Lower leg skin (tissue), 4 donors: Measurements from ENCODE around the gene DCTD. TPM values are rescaled to one million over a fixed set of nuclear protein-coding genes. Genes with fewer than 3 reads are reported as not detected.

ENCODE experiments used
- DNase-seq, 2 donors: peaks; one replicate each; pipeline ENCODE4 v3.0.0-alpha.2; 2019; ENCODE audit warnings: low spot score in 2 of 2
- H3K4me3 ChIP-seq: fragments of 200-600 bp; sonication (generic); 2 replicates; pipeline ENCODE4 v1.5.1; 2017; ENCODE audit warnings: mild to moderate bottlenecking, low read depth; ENCODE audit not compliant: poor library complexity, severe bottlenecking
- CTCF ChIP-seq, 3 donors: fragments of 450-650 bp; IDR thresholded peaks; one replicate each; pipeline ENCODE4 v1.5.1; 2016; ENCODE audit warnings: antibody characterized with exemption in 3 of 3, mild to moderate bottlenecking in 3 of 3, moderate library complexity in 2 of 3
- POLR2A ChIP-seq, 2 donors: fragments of 450-650 bp; IDR thresholded peaks; one replicate each; pipeline ENCODE4 v1.6.1; 2016 to 2017; ENCODE audit warnings: antibody characterized with exemption in 2 of 2, mild to moderate bottlenecking in 1 of 2, moderate library complexity in 1 of 2
- WGBS, 2 donors: methylation state at CpG; one replicate each; pipeline ENCODE4 v1.1.5; 2018; 5-methylcytosine and 5-hydroxymethylcytosine counted together
- intact Hi-C: fragments of 100-400 bp; cut with DNase I; formaldehyde crosslinking; loops from one replicate; pipeline ENCODE4 v1.15.0; 2023; ENCODE audit warnings: low total_unique reads
- total RNA-seq, 4 donors: library from RNA; depleted of rRNA; stranded (reverse); fragments of >200 nt; gene quantifications; one replicate each; pipeline ENCODE4 v1.1.0, GENCODE V29; 2016

The DCTD gene
- total RNA-seq, 4 donors from 2014 or later: 27.7 to 52.4 (median 35.4) TPM

GRCh38 chr4:182890202-182890601 lies 27.0 kb downstream of the DCTD start:
- DNase-seq: peak in 1 of 2 donors; percentile 42
- intact Hi-C loops: no loop called here
- H3K4me3 ChIP-seq: no peak overlapping the region
- 92 to 93% methylated on average over 10 of the region's 10 CpGs for WGBS, 2 donors
- TF ChIP-seq POLR2A (IDR thresholded peaks at IDR 0.05) (no peak), CTCF (IDR thresholded peaks at IDR 0.05) (no peak)

DNA sequence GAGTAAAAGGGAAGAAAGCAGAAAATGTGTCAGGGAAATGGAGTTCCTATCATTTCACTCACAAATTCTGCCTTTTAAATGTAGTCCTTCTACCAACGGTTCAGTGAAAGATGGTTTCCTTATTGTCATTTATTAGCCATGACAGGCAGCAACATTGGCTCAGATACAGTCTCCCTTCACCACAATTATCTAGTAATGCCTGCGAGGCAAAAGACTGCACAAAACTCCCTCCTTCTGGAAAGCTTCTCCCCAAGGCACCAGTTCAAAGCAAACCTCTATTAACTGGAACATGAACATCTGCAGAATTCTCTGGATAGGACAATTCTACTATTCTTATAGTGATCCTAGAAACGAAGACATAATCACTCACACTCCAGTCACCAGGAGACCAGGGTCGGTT lies 28.3 kb downstream of the DCTD start:
- no peak overlapping the region for H3K4me3 ChIP-seq
- no peak for TF ChIP-seq POLR2A (IDR thresholded peaks at IDR 0.05)
- no peak for TF ChIP-seq CTCF (IDR thresholded peaks at IDR 0.05)
- intact Hi-C loops: no loop called here
- DNase-seq: no peak
- WGBS, 2 donors: 68 to 75% methylated on average over 4 of the region's 4 CpGs

DNA sequence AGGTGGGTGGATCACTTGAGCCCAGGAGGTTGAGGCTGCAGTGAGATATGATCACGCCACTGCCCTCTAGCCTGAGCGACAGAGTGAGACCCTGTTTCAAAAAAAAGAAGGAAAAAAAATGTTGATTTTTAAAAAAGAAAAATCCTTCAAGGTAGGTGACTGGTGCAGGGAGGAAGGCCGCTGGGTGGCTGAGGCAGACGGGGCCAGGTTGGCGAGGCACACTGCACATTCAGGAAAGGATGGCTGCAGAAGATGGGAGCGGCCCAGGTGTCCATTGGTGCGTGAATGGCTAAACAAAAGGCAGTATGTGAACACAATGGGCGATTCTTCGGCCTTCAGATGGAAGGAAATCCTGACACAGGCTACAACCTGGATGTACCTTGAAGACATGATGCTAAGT lies 30.4 kb downstream of the DCTD start:
- peak in 1 of 2 donors; percentile 50 for DNase-seq
- 98 to 99% methylated on average over 9 of the region's 9 CpGs for WGBS, 2 donors
- TF ChIP-seq CTCF (IDR thresholded peaks at IDR 0.05): no peak
- intact Hi-C loops: no loop called here
- H3K4me3 ChIP-seq: no peak overlapping the region

DNA sequence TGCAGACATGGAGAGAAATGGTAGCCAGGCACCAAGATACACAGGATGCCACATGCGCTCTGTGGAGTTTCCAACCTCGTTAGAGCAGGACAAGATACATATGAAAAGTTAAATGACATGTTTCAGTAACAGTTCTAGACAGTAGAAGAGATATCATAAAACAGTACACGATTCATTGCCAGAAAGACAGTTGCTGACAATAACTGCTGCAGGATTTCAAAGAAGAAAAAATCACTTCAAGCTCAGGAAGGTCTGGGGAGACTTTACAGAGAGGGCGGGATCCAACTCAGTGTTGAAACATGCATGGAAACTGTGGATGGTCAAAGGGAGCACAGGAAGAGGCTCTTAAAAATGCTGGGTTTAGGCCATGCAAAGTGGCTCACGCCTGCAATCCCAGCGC lies 31.0 kb downstream of the DCTD start:
- H3K4me3 ChIP-seq: no peak overlapping the region
- TF ChIP-seq CTCF (IDR thresholded peaks at IDR 0.05) (no peak), POLR2A (IDR thresholded peaks at IDR 0.05) (no peak)
- 81% methylated on average over 6 of the region's 6 CpGs for WGBS, 2 donors
- peak in 1 of 2 donors; percentile 18 for DNase-seq
- intact Hi-C loops: no loop called here

DNA sequence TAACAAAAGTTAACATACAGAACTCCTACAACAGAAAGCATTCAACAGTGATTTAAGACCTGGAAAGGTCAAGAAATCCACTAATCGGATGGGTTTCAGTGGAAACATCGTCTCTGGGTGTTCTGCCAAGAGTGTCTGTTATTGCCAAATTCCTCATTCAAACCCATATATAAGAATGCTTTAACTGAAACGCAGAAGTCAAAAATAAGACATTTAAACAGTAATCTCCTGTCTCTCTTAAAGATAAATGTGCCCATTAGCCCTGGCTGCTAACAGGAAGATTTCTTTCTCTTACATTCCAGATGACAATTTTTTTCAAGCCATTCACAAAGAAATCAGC lies 31.5 kb downstream of the DCTD start:
- 43 to 44% methylated on average over 3 of the region's 3 CpGs for WGBS, 2 donors
- intact Hi-C loops: no loop called here
- no peak overlapping the region for H3K4me3 ChIP-seq
- TF ChIP-seq POLR2A (IDR thresholded peaks at IDR 0.05) (no peak), CTCF (IDR thresholded peaks at IDR 0.05) (no peak)
- DNase-seq: no peak

DNA sequence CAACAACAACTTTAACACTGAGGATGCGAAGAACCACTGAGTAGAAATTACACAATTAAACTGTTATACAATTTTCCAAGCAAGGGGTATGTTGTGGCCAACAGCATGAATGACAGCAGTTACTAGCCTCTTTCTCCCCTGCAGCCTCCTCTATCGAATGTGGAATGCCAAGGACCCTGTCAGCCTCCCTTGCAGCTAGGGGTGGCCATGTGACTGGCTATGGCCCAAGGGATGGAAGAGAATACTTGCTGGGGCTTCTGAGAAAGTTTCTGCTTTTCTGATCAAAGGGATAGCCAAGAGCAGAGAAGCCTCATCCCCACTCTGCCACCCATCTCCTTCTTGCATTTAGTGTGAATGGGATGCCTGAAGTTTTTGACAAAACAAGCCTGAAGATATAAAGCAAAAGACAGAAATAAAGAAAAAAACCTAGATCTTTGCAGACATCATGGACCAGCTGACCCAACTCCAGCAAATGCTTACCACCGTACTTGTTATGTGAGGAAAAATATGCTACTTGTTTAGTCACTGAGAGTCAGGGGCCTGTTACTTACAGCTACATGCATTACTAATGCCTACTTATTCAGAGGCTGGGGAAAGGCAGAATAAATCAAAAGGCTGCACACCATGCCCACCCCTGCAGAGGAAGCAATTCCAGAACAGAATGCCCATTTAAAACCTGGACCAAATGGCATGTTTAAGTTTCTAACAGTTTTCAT lies 32.0 kb downstream of the DCTD start:
- peak in 1 of 2 donors; percentile 67 for DNase-seq
- WGBS, 2 donors: 91 to 92% methylated on average over 3 of the region's 3 CpGs
- intact Hi-C loops: no loop called here
- no peak overlapping the region for H3K4me3 ChIP-seq
- no peak for TF ChIP-seq CTCF (IDR thresholded peaks at IDR 0.05)
- no peak for TF ChIP-seq POLR2A (IDR thresholded peaks at IDR 0.05)
